Measurements from ENCODE around the gene GLRX.

The GLRX gene

GRCh38 chr5:95806687-95807086 lies 15.8 kb downstream of the GLRX start:
- DNase-seq, result no peak

DNA sequence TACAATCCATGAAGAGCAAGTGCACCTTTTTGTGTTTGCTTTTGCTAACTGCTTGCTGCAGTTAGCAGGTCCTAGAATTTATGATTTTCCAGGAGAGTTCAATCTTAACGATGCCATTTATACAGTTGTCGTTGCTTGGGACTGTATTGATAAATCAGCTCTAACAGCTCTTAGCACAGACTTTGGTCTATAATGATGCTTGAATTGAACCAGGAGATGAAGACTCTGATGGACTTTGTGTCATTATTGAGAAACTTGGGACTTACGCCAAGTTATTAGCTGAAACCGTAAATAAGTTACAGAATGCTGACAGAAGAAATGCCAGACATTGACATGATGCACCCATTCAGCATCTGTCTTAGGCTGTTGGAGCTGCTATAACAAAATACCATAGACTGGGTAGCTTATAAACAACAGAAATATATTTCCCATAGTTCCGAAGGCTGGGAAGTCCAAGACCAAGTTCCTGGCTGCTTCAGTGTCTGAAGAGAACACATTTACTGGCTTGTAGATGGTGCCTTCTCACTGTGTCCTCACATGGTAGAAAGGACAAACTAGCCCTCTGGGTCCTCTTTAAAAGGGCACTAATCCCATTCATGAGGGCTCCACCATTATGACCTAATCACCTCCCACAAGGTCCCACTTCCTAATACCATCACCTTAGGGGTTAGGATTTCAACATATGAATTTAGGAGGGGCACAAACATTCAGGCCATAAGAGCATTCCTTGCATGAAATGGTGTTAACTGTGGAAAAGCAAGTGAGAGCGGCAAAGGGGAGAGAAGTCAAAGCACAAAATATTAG lies 17.6 kb downstream of the GLRX start:
- no peak for DNase-seq

DNA sequence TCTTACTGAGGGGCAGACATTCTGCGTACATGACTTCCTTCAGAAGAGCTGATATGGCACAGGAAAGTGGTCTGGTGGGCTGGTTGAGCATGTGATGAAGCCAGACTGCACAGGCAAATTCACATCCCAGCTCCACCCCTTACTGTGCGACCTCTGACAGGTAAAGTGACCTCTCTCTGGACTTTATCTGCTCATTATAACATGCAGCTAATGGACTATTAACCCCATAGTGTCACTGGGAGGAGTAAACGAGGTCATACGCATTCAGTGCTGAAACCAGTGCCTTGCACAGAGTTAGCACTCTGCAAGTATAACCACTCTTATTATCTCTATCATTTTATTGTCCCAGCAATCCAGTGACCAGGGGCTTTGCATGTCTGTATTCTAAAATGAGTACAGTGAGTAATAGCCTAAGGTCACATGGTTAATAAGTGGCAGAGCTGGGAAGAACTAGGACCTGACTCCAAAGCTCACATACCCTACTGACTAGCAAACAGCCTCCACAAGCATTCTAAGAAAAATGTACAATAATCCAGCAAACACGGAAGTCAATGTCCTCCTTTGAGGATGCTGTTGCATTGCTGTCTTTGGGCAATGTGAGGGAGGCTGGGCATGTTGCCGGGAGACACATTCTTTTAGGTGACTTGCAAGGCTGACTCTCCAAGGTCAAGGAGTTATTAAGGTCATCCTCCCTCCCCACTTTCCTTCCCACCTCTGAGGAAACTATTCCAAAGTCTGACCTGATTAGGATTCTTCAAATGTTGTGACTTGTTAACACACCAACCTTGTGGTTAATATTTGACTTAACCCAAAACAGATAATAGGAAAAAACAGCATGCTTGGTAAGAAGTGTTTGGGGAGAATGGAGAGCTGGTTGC lies 19.0 kb downstream of the GLRX start:
- no peak for DNase-seq

GRCh38 chr5:95801961-95802360 lies 20.6 kb downstream of the GLRX start:
- DNase-seq, result no peak

DNA sequence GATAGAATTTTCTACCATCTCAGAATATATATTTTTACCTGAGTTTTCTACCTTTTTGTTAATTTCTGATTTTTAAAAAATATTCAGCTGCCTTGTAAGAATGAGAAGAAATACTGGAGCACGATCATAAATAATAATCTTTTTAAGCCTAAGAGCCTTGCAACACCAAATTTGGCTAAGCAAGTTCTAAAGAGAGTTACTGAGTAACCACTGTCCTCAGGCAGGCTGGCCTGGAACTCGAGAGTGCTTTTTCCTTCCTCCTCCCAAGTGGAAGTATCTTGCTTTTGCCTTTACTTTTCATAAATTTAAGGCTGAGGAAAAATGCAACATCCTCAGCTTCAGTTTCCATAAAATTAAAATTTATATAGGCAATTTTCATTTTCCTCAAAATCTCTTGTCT lies 21.0 kb downstream of the GLRX start:
- no peak for DNase-seq

DNA sequence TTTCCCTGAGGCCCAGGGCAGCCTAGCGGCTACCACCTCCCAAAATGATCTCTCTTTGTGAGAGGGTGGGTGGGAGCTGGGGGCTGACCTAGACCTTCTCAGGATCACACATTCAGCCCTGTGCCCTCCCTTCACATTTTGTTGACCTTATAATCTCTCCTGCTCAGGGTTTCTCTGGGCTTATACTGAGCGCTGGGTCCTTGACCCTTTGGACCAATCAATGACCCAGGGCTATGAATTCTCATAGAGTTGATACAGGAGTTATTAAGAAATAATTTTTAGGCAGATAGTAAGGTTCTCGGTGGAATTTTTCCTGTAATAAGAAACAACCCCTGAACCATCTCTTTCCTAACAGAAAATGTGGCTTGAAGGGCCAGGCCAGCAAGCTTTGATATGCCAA lies 22.0 kb downstream of the GLRX start:
- no peak for DNase-seq

- no peak for DNase-seq
Measured at GRCh38 chr5:95799191-95799835, 23.2 kb downstream of the GLRX start.

GRCh38 chr5:95798545-95798944 lies 24.0 kb downstream of the GLRX start:
- no peak for DNase-seq

- DNase-seq, result no peak
Measured at GRCh38 chr5:95798048-95798447, 24.5 kb downstream of the GLRX start.

DNA sequence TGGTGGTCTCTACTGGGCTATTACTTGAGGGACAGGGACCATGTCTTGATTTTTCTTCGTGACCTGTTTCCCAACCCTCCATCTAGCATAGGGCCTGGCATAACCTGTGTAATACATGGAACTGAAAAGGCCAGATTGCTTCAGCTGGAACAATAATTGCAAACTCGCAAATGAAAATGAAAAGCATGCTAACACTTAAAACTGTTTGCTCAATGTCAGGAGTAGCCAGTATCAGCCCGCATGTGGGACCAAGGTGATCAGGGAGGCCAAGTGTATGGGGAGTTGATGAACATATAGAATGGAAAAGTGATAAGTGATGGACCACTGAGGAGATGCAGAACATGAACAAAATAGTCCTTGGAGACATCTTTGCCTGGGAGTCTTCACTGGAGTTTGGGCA lies 25.2 kb downstream of the GLRX start:
- no peak for DNase-seq

GRCh38 chr5:95794070-95794516 lies 28.4 kb downstream of the GLRX start:
- no peak for DNase-seq

GRCh38 chr5:95791751-95792150 lies 30.8 kb downstream of the GLRX start:
- DNase-seq, result no peak

GRCh38 chr5:95788493-95788892 lies 34.0 kb downstream of the GLRX start:
- DNase-seq, result no peak

DNA sequence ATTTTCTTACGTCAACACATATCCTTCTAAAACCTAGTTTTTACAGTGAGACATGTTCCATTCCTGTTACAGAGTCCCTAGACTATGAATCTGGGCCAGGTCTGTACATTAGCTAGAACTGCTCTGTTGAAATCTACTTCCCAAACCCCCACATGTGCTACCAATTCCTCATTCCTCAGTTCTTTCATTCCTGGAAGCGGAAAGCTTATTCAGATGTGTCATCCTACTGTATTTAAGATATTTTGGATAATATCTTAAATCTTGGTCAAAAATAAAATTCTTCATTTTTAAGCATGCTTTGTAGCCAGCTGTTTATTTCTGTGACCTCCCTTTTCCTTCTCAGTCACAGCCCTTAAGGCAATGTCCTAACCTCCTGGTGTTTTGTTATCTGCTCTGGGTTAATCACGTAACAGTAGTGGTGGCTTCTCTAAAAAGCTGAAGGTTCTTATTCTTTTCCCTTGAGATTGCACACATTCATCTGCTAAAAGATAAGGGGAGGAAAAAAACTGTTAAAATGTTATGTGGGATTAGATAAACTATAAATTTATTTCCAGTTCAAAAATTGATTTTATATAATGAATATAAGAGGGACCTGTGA lies 35.6 kb downstream of the GLRX start:
- DNase-seq, result no peak

DNA sequence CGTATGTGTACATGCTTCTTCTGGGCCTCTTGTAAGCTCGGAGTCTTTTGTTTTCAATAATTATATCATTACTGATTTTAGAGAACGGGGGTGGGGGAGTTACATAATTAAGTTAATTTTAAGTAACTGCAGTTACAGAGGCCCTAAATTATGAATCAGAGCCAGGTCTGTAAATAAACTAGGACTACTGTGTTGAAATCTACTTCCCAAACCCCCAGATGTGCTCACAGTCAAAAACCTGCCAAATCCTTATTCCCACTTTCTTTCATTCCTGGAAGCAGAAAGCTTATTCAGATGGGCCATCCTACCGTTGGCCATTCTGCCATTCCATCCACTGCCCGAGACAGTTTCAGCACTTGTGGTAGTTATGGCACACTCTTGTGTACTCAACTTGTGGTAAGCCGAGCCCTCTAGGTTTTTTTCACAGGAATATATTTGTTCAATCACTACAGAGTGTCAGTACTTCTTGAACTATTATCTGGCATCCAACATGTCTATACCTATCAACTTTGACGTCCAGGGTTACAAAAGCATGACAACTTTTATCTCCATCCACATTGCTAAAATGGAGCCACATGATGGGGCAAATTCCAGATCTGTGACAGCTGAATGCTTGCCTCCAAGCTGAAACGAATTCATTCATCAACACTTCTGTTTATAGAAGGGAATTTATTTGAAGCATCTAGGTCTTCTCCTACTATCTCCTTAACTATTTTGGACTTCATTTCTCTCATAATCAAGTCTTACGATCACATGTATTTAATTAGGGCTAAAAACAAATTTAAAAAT lies 37.8 kb downstream of the GLRX start:
- DNase-seq, result no peak

DNA sequence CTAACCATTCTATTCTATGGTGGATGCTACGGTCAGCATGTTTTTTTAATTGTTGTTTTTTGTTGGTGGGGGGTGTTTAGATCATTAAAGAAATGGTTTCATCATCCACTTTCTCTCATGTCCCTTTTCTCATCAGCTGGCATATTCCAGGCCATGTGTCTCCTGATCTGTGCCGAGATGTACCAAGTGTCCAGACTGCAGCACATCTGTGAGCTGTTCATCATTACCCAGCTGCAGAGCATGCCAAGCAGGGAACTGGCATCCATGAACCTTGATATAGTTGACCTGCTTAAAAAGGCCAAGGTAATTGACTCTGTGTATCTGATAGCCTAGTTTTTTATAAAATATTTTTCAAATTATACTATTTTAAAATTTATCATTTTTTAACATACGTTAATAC lies 38.9 kb downstream of the GLRX start:
- no peak for DNase-seq

GRCh38 chr5:95782181-95782580 lies 40.3 kb downstream of the GLRX start:
- DNase-seq, result no peak

DNA sequence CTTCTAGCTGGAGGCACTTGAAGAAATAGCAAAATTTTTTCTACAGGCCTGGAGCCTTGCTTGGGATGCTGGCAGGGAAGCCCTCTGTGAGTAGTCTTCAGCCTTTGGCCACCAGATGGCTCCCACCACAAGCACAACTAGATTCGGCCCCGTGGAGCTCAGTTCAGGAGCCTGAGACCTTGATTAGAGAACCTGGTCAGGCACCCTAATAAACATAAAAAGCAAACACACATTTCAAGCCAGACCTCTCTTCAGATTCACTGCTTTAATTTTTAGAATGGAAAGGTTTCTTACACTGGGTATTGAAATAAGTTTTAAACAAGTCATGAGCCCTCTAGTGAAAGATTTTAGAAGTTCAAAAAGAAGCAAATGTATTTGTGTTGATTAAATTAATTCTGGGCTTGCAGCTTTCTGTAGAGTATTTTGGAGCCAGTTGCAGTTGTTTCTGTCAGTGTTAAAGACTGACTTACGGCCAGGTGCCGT lies 41.4 kb downstream of the GLRX start:
- peak; percentile 67 to 77 for DNase-seq

DNA sequence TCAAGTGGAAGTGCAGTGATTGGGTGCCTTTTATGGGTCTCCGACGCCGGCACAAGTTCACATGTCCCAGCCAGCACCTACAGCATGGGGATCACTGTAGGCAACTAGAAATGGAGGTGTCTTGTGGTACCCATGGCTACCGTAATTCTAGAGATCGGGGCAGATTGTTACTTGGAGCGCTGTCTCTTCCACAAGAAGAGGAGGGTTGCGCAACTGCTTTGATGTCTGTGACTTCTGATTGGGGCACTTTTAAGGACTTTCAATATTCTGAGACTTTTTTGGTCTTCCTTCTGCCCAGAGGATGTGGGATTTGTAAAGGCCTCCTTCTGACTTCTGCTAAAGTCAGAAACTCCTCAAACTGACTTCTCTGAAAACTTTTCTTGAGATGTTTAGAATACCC lies 41.9 kb downstream of the GLRX start:
- no peak for DNase-seq

DNA sequence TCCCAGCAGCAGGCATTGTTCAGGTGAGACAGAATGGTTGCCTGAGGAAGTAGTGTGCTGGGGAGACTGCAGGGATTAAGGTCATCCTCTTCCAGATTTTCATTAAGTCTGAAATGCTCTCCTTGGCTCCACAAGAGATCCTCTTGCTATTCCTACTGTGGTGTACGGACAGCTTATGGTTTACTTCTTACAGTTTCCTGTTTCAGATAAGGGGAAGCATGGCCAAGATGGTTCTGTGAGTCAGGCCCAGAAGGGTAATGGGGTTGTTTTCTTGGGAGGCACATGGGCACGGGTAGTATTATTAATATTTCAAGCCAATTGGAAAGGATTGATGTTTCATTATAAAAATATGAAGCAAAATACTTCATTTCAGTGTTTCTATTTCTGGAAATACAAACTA lies 42.9 kb downstream of the GLRX start:
- no peak for DNase-seq

DNA sequence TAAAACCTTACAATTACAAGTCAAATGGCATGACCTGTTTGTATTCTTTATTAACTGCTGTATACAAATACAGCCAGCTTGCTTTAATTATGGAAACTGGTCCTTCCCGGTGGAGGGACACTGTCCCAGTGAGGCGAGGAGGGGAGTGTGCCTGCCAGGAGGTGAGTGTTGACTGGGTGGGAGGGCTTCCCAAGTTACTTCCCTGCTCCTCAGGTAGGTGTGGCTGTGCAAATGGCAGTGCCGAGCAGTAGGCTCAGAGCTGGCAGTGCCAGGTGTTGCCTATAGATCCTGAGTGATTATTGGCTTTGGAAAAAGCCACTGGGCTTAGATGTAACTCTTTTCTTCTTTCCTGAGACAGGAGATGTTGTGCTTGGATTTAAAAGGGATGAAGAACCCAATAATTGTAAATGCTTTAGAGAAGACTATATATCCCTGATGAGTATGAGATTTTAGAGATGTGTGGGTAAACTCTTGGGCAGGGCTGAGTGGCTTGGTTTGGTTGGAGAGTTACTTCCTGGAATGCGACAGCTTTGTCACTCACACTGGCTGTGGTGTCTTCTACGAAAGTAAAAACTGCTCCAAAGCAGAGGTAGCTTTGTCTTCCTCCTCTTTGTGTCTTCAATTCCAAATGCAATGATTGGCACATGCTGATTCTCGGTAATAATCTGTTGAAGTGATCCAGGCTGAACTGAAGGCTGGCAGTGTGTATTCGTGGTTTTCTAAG lies 43.7 kb downstream of the GLRX start:
- no peak for DNase-seq

DNA sequence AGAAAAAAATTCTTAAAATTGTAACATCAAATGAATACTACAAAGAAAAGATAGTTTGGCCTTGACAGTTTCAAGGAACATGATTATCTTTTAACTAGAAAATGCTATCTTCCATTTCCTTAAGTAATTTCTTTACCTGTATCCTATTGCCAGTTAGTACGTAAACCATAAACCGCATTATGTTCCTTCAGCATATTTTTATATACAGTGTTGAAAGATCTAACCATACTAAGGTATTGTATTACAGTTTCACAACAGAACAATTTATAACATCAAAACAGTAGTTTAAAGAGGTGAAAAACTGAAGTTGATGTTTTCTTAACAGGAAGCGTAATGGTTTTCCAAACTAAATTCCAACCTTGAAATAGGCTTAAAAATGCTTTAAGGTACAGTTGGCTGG lies 45.1 kb downstream of the GLRX start:
- no peak for DNase-seq
